ENCODE data around the gene TMEM259.

Gene TMEM259

GRCh38 chr19:982567-983170, 38.3 kb downstream of the TMEM259 start:
- DNase-seq = peak; percentile 43

GRCh38 chr19:980133-980998, 40.6 kb downstream of the TMEM259 start:
- DNase-seq = no peak

- no peak for DNase-seq
Observed at GRCh38 chr19:979318-979741, 41.6 kb downstream of the TMEM259 start.

- no peak for DNase-seq
Observed at GRCh38 chr19:977058-977464, 43.9 kb downstream of the TMEM259 start.

GRCh38 chr19:976476-976875, 44.4 kb downstream of the TMEM259 start:
- no peak for DNase-seq

GRCh38 chr19:974564-975257, 46.2 kb downstream of the TMEM259 start:
- no peak for DNase-seq

- no peak for DNase-seq
Observed at GRCh38 chr19:973726-974563, 47.0 kb downstream of the TMEM259 start.

- DNase-seq = no peak
Observed at GRCh38 chr19:972281-972680, 48.6 kb downstream of the TMEM259 start.

GRCh38 chr19:971795-972194, 49.1 kb downstream of the TMEM259 start:
- no peak for DNase-seq

- no peak for DNase-seq
Observed at GRCh38 chr19:970695-971094, 50.2 kb downstream of the TMEM259 start.

- DNase-seq = no peak
Observed at GRCh38 chr19:966485-967088, 54.3 kb downstream of the TMEM259 start.

GRCh38 chr19:964761-965694, 55.9 kb downstream of the TMEM259 start:
- no peak for DNase-seq

- DNase-seq = no peak
Observed at GRCh38 chr19:964116-964520, 56.8 kb downstream of the TMEM259 start.

GRCh38 chr19:963486-963951, 57.4 kb downstream of the TMEM259 start:
- DNase-seq = no peak

- DNase-seq = no peak
Observed at GRCh38 chr19:962683-963400, 58.1 kb downstream of the TMEM259 start.

GRCh38 chr19:961866-962620, 58.9 kb downstream of the TMEM259 start:
- DNase-seq = no peak

GRCh38 chr19:960601-960938, 60.4 kb downstream of the TMEM259 start:
- no peak for DNase-seq

- DNase-seq = no peak
Observed at GRCh38 chr19:960020-960419, 60.9 kb downstream of the TMEM259 start.
